Right ventricle myocardium superior (tissue), 1 donor: ENCODE data around the gene AKAP5. TPM values are rescaled to one million over a fixed set of nuclear protein-coding genes. Genes with fewer than 3 reads are reported as not detected.

ENCODE experiments used
- ATAC-seq: fragments of 200-7000 bp; cut with Tn5 transposase; one replicate; pipeline ENCODE4 v1.9.1; 2020; ENCODE audit warnings: mild to moderate bottlenecking; ENCODE audit not compliant: poor library complexity
- DNase-seq: peaks from one replicate; pipeline ENCODE4 v3.0.0-alpha.2; 2020
- intact Hi-C: fragments of 100-400 bp; cut with DNase I; formaldehyde crosslinking; loops from one replicate; pipeline ENCODE4 v1.11.2; 2022
- long read RNA-seq: library from polyadenylated mRNA; unstranded; transcript quantifications from one replicate; pipeline ENCODE4 v2.0.0, GENCODE V29; 2021
- total RNA-seq: library from RNA; stranded (reverse); fragmentation: NEBNext Ultra II Directional; extraction: Animal tissue kit (Norgen Biotek cat#: 25700); gene quantifications from one replicate; pipeline ENCODE4 v1.2.1, GENCODE V29; 2021
- donor health status: DM: no; HTN: yes; CAD: no; lungs with severe emphysema.

The AKAP5 gene
- 0.16 TPM for total RNA-seq
- long read RNA-seq: 0 reads

- intact Hi-C loops: no loop called here
- DNase-seq: peak; percentile 67
- ATAC-seq: peak; percentile 95
Observed at GRCh38 chr14:64465191-64465822, at the start of gene AKAP5. Gene AKAP5 (plus strand): TSS chr14:64465499. CDS start chr14:64468395, 2,896 bp downstream.

GRCh38 chr14:64416348-64416932 is 48.9 kb upstream of the AKAP5 start:
- ATAC-seq: no peak
- no peak for DNase-seq
- intact Hi-C loops: no loop called here

GRCh38 chr14:64417055-64417770 is 48.1 kb upstream of the AKAP5 start:
- intact Hi-C loops: no loop called here
- no peak for DNase-seq
- peak; percentile 20 for ATAC-seq

GRCh38 chr14:64417771-64418125 is 47.6 kb upstream of the AKAP5 start:
- no peak for DNase-seq
- intact Hi-C loops: no loop called here
- no peak for ATAC-seq

- DNase-seq: no peak
- ATAC-seq: no peak
- intact Hi-C loops: no loop called here
Observed at GRCh38 chr14:64419003-64419402, 46.3 kb upstream of the AKAP5 start.

- DNase-seq: no peak
- intact Hi-C loops: loop anchor here (10.0 kb wide), 1 partner anchor 214 kb away; no protein-coding TSS in a partner anchor
Observed at GRCh38 chr14:64421166-64421565, 44.1 kb upstream of the AKAP5 start.

GRCh38 chr14:64422005-64422404 is 43.3 kb upstream of the AKAP5 start:
- no peak for ATAC-seq
- intact Hi-C loops: loop anchor here (10.0 kb wide), 1 partner anchor 213 kb away; no protein-coding TSS in a partner anchor
- no peak for DNase-seq

More at GRCh38 chr14:64421166-64421565, 44.1 kb upstream of the AKAP5 start:
- ATAC-seq: no peak

GRCh38 chr14:64422756-64423155 is 42.5 kb upstream of the AKAP5 start:
- intact Hi-C loops: loop anchor here (10.0 kb wide), 1 partner anchor 212 kb away; no protein-coding TSS in a partner anchor
- ATAC-seq (no peak), DNase-seq (no peak)

- no peak for ATAC-seq
- DNase-seq: no peak
- intact Hi-C loops: loop anchor here (10.0 kb wide), 1 partner anchor 211 kb away; no protein-coding TSS in a partner anchor
Observed at GRCh38 chr14:64423987-64424386, 41.3 kb upstream of the AKAP5 start.

GRCh38 chr14:64434528-64434927 is 30.8 kb upstream of the AKAP5 start:
- ATAC-seq: no peak
- DNase-seq: no peak
- intact Hi-C loops: no loop called here

GRCh38 chr14:64438181-64438841 is 27.0 kb upstream of the AKAP5 start:
- intact Hi-C loops: no loop called here
- ATAC-seq (no peak), DNase-seq (no peak)

GRCh38 chr14:64439141-64439540 is 26.2 kb upstream of the AKAP5 start:
- ATAC-seq (no peak), DNase-seq (no peak)
- intact Hi-C loops: no loop called here

GRCh38 chr14:64440494-64440893 is 24.8 kb upstream of the AKAP5 start:
- no peak for ATAC-seq
- intact Hi-C loops: no loop called here
- no peak for DNase-seq

GRCh38 chr14:64442300-64442988 is 22.9 kb upstream of the AKAP5 start:
- intact Hi-C loops: no loop called here

GRCh38 chr14:64444140-64444539 is 21.2 kb upstream of the AKAP5 start:
- intact Hi-C loops: no loop called here
- DNase-seq (no peak), ATAC-seq (no peak)

More at GRCh38 chr14:64442300-64442988, 22.9 kb upstream of the AKAP5 start:
- DNase-seq: peak; percentile 57
- ATAC-seq: peak; percentile 86

- ATAC-seq: no peak
- DNase-seq: no peak
- intact Hi-C loops: no loop called here
Observed at GRCh38 chr14:64444984-64445845, 20.1 kb upstream of the AKAP5 start.

GRCh38 chr14:64447876-64448670 is 17.2 kb upstream of the AKAP5 start:
- intact Hi-C loops: no loop called here
- DNase-seq (no peak), ATAC-seq (no peak)
